GM12865 (cell line): ENCODE results near the gene FNDC7.

Experiments
- DNase-seq: peaks from one replicate; pipeline ENCODE4 v3.0.0; 2010; ENCODE audit warnings: low read depth
- H3K4me3 ChIP-seq: 2 replicates; pipeline ENCODE4 v1.5.1; 2011; ENCODE audit warnings: mild to moderate bottlenecking, low read depth, low read length, control low read depth
- CTCF ChIP-seq: IDR thresholded peaks from 2 replicates; pipeline ENCODE4 v1.5.1; 2011; ENCODE audit warnings: low read length, control low read depth, low read depth, inconsistent platforms; ENCODE audit not compliant: insufficient read depth; ENCODE audit errors: missing control alignments

FNDC7 gene

GRCh38 chr1:108785264-108785663 is 72.6 kb downstream of the FNDC7 start:
- no peak overlapping the region for H3K4me3 ChIP-seq
- DNase-seq: no peak
- no peak for TF ChIP-seq CTCF

GRCh38 chr1:108785880-108786279 is 73.2 kb downstream of the FNDC7 start:
- no peak for TF ChIP-seq CTCF
- no peak for DNase-seq
- H3K4me3 ChIP-seq: no peak overlapping the region

- no peak overlapping the region for H3K4me3 ChIP-seq
- no peak for DNase-seq
- no peak for TF ChIP-seq CTCF
Measured at GRCh38 chr1:108791790-108792189, 79.1 kb downstream of the FNDC7 start.
